HG03469 (cell line): Measurements from ENCODE around the gene NCOA1.

Experiments
- ATAC-seq: cut with Tn5 transposase; IDR thresholded peaks from one replicate; pipeline ENCODE4 v1.9.1; 2021; ENCODE audit warnings: mild to moderate bottlenecking, moderate library complexity, moderate number of reproducible peaks; ENCODE audit not compliant: unreplicated experiment

NCOA1 gene

GRCh38 chr2:24724111-24724775 is 233.2 kb downstream of the NCOA1 start:
- ATAC-seq, result no peak

- ATAC-seq, result no peak
These were observed 234.9 kb downstream of the NCOA1 start for GRCh38 chr2:24725956-24726355.

GRCh38 chr2:24730481-24730880 is 239.4 kb downstream of the NCOA1 start:
- ATAC-seq, result no peak

- no peak for ATAC-seq
These were observed 240.0 kb downstream of the NCOA1 start for GRCh38 chr2:24731040-24731439.

GRCh38 chr2:24731923-24732322 is 240.9 kb downstream of the NCOA1 start:
- ATAC-seq, result no peak

GRCh38 chr2:24734741-24735140 is 243.7 kb downstream of the NCOA1 start:
- no peak for ATAC-seq

- ATAC-seq, result no peak
These were observed 248.4 kb downstream of the NCOA1 start for GRCh38 chr2:24739354-24740025.

GRCh38 chr2:24740142-24740541 is 249.1 kb downstream of the NCOA1 start:
- no peak for ATAC-seq

- ATAC-seq, result no peak
These were observed 251.7 kb downstream of the NCOA1 start for GRCh38 chr2:24742730-24743129.

GRCh38 chr2:24743924-24744323 is 252.9 kb downstream of the NCOA1 start:
- ATAC-seq, result no peak

GRCh38 chr2:24744356-24744755 is 253.3 kb downstream of the NCOA1 start:
- ATAC-seq, result no peak

GRCh38 chr2:24745825-24746224 is 254.8 kb downstream of the NCOA1 start:
- no peak for ATAC-seq

- ATAC-seq, result no peak
These were observed 256.2 kb downstream of the NCOA1 start for GRCh38 chr2:24747299-24747698.

- ATAC-seq, result no peak
These were observed 258.1 kb downstream of the NCOA1 start for GRCh38 chr2:24749069-24749691.

GRCh38 chr2:24754985-24755705 is 264.1 kb downstream of the NCOA1 start:
- no peak for ATAC-seq

GRCh38 chr2:24756789-24757188 is 265.7 kb downstream of the NCOA1 start:
- no peak for ATAC-seq

- ATAC-seq, result no peak
These were observed 270.8 kb downstream of the NCOA1 start for GRCh38 chr2:24761866-24762265.

- no peak for ATAC-seq
These were observed 271.5 kb downstream of the NCOA1 start for GRCh38 chr2:24762518-24762917.

GRCh38 chr2:24763843-24764242 is 272.8 kb downstream of the NCOA1 start:
- ATAC-seq, result no peak

- no peak for ATAC-seq
These were observed 275.6 kb downstream of the NCOA1 start for GRCh38 chr2:24766609-24767008.

- no peak for ATAC-seq
These were observed 277.0 kb downstream of the NCOA1 start for GRCh38 chr2:24768013-24768412.

GRCh38 chr2:24768601-24769000 is 277.5 kb downstream of the NCOA1 start:
- no peak for ATAC-seq
